GM18873 (cell line): ENCODE measurements around the gene TMEM25.
"Not testable (repeated sequence)": the region's sequence is repeated elsewhere in the genome, so short reads cannot be mapped to it uniquely, and the experiment has no call there.

ENCODE experiments used
- ATAC-seq: cut with Tn5 transposase; IDR thresholded peaks from one replicate; pipeline ENCODE4 v1.9.1; 2021; ENCODE audit warnings: mild to moderate bottlenecking, moderate library complexity, moderate number of reproducible peaks; ENCODE audit not compliant: unreplicated experiment, low FRiP score

Gene TMEM25

DNA sequence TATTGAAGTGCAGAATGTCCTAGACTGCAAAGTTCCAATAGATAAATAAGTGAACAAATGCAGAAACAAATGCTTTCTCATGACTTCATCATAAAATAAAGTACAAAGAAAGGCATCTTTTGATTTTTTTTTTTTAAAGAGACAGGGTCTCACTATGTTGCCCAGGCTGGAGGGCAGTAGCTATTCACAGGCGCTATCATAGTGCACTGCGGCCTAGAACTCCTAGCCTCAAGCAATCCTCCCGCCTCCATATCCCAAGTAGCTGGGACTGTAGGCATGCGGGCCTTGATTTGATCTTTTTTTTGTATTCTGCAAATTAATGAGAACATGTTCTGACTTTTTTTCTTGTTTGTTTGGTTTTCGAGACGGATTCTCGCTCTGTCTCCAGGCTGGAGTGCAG is 43.6 kb downstream of the TMEM25 start:
- no peak for ATAC-seq

DNA sequence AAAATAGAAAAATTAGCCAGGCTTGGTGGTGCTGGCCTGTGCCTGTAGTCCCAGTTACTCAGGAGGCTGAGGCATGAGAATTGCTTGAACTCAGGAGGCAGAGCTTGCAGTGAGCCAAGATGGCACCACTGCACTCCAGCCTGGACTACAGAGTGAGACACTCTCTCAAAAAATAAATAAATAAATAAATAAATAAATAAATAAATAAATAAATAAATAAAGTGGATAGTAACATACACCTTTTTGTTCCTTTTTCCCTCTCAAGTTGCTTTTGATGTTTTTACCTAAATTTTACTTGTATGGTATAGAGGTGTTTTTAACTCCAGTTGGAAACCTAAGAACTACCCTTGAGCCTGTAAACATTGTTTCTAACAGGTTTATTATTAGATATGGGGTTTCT is 47.0 kb downstream of the TMEM25 start:
- ATAC-seq: not testable (repeated sequence)

DNA sequence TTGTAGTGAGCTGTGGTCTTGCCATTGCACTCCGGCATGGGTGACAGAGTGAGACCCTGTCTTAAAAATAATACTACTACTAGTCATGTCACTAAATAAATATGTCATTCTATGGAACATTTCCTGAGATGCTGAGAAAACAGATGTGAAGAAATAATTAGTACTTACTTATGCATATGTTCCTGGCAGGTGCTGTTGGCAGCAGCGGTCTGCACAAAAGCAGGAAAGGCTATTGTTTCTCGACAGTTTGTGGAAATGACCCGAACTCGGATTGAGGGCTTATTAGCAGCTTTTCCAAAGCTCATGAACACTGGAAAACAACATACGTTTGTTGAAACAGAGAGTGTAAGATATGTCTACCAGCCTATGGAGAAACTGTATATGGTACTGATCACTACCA is 50.1 kb downstream of the TMEM25 start:
- ATAC-seq: no peak
